NOMO-1 treated with DMSO at 0.1 percent for 48 hours (cell line): ENCODE data around the gene RANBP1.
A peak's percentile ranks its signal among the peaks of the same experiment; 100 is the strongest.
"Not testable (repeated sequence)": the region's sequence is repeated elsewhere in the genome, so short reads cannot be mapped to it uniquely, and the experiment has no call there.

Experiments
- DNase-seq: peaks from one replicate; lab custom pipeline; 2025; ENCODE audit not compliant: unreplicated experiment; lab: John Stamatoyannopoulos, UW

Gene RANBP1

DNA sequence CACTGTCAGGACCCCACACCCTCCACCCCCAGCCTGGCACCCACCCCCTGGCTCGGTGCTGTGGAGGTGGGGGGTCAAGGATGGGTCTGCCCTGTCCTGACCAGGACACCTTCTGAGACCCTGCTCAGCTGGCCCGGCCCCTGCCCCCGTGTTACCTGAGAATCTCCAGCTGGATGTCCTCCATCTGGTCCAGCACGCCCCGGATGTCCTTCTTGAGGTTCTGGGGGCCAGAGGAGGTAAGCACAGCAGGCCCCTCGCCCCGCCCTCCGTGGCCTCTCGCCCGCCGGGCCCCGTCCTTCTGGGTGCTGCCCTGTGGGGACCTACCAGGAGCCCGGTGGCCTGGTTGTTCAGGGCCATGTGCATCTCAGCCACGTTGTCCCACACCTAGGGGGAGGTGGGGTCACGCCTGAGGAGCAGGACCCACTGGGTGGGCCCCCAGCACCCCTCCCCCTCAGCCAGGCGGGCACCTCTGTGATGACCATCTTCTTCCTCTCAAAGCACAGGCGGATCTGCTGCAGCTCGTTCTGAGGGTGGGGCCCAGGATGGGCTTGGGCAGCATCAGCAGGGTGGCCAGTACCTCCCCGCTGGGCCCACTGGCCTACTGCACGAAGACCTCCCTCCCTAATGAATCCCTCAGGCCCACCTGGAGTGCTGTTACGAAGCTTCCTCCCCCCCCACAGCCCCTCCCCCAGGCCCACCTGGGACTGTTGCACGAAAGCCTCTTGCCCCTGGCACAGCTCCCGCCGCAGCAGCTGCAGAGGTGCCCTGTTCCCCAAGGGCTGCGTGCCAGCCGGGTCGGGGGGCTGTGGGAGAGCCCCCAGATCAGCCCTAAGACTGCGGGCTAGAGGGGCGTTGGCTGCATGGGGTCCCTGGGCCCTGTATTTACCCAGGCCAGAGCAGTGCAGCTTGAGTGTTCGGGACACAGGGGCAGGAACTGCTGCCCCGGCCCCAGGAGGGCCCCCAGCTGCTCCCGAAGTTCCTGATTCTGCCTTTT, 33.6 kb downstream of the RANBP1 start:
- DNase-seq = no peak

- no peak for DNase-seq
Measured at GRCh38 chr22:20150381-20151275, 34.7 kb downstream of the RANBP1 start, which contains the start of gene CCDC188. Gene CCDC188 (minus strand): TSS chr22:20151055. CDS start chr22:20150986, 69 bp downstream.

GRCh38 chr22:20151276-20151588, 35.3 kb downstream of the RANBP1 start:
- no peak for DNase-seq

DNA sequence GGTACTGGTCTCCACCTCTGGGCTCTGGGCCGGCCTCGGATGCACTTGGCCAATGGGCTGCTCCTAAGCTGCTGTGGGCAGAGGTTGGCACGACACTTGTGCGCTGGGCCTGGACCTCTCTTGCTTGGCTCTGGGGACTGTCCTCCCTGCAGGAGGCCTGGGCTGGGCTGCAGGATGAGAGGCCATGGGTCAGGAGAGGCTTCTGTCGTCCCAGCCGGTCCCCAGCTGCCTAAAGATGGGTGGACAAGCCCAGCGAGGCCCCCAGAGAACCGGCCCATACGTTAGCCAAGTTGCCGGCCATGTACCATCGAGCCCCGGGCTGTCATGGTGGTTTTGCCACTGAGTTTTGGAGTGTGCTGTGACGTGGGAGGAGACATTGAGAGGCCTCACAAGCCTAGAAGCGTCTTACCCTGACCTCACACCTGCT, 36.6 kb downstream of the RANBP1 start:
- DNase-seq = no peak

DNA sequence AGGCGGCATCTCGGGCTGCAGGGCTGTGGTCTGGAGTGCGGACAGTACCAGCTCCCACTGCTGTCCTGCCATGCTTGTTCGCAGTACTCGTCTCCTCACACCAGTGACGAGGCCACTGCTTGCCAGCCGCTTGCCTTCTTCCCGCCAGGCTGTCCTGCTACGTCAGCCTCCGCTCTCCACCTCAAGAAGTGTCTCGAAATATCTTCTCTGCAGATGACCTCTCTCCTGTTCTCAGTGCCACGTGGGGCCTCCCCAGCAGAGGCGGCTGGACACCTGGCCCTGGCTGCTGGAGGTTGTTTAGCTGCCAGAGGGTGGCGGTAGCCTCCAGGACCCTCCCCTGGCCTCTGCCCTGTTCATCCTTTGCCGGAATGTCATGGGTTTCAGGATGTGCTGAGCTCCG, 38.0 kb downstream of the RANBP1 start:
- no peak for DNase-seq

DNA sequence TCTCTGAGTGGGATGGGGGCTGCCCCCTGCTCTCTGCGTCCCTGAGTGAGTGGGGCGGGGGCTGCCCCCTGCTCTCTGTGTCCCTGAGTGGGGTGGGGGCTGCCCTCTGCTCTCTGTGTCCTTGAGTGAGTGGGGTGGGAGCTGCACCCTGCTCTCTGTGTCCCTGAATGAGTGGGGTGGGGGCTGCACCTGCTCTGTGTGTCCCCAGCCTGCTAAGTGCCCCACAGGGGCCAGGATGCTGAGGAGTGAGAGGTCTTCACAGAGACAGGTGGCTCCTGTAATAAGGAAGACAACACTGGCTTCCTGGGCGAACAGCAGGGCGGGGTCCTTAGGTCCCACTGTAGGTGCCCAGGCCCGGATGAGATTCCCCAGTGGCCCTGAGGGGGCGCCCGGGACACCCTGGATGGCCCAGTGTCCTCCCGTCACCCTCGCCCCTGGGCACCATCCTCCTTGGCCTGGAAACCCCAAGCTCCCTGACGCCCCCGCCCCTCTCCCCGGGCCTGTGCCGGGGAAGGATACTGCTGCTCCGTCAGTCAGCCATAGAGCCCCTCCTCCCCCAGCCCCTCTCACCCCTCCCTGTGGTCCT, 38.8 kb downstream of the RANBP1 start:
- no peak for DNase-seq

DNA sequence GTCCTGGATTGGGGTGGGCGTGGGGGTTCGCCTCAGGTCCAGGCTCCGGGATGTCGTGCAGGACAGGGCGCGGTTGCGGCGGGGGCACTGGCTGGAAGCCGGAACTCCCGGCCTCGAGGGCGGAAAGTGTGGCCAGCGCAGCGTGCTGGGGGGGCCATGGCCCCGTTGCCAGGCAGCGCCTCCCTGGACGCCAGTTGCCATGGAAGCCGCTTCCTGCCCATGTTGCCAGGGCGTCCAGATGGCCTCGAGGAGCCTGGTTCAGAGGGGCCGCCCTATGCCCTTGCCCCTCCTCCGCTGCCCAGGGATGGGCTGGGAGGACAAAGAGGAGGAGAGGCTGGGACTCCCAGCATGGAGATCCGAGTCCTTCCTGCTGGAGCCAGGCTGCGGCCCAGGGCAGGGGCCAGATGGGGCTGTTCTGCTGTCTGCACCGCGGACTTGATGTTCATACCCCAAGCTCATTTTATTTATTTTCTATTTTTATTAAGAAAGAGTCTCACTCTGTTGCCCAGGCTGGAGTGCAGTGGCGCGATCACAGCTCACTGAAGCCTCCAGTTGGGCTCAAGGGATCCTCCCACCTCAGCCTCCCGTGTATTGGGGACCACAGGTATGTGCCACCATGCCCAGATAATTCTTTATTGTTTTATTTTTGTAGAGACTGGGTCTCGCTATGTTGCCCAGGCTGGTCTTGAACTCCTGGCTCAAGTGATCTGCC, 39.6 kb downstream of the RANBP1 start:
- peak; percentile 12 for DNase-seq

DNA sequence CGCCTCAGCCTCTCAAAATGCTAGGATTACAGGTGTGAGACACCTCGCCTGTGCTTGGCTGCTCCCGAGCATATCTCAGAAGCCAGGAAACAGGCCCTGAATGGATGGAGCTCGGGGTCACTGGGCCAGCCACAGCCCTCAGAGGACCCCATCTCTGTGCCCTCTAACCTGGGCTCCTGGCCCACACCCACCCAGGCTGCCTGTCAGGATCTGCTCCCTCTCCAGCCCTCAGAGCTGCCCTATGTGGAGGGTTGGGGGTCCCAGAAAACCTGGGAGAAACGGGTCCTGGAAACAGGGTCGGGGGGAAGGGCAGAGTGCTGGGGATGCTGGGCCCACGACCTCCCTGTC, 40.1 kb downstream of the RANBP1 start:
- DNase-seq = no peak

DNA sequence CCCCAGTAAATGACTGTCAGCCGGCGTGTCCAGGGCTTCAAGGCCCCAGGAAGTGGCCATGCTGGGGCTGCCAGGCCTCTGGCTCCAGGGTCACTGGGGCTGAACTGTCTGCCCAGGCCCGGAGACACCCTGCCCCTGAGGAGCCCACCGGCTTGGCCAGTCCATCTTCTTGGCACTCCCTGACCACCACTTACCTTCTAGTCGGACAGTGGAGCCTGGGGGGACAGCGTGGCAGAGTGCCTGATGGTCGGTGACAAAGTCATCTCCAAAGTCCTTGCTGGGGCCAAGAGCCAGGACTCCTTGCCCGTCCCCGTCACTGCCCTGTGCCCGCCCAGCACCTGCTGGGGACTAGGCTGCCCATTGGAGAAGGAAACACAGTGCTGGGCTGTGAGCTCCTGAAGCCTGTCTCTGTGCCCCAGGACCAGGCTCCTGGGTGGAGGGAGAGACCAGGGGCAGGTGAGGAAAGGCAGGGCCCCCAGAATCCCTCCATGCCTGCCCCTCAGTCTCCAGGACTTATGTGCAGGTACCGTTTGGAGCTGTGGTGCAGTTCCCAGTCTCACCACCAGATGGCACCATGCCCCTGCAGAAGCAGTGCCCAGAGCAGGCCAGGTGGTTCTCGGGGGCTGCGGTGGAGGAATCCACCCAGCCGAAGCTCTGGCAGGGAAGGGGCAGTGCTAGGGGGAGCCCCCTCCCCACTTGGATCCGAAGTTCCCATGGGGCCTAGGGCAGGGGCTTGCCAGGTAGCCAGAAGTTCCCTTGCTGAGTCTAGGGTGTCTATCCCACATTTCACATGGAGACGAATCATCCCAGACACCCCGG, 40.9 kb downstream of the RANBP1 start:
- DNase-seq = peak; percentile 52

- DNase-seq = no peak
Measured at GRCh38 chr22:20157430-20158183, 41.7 kb downstream of the RANBP1 start.

DNA sequence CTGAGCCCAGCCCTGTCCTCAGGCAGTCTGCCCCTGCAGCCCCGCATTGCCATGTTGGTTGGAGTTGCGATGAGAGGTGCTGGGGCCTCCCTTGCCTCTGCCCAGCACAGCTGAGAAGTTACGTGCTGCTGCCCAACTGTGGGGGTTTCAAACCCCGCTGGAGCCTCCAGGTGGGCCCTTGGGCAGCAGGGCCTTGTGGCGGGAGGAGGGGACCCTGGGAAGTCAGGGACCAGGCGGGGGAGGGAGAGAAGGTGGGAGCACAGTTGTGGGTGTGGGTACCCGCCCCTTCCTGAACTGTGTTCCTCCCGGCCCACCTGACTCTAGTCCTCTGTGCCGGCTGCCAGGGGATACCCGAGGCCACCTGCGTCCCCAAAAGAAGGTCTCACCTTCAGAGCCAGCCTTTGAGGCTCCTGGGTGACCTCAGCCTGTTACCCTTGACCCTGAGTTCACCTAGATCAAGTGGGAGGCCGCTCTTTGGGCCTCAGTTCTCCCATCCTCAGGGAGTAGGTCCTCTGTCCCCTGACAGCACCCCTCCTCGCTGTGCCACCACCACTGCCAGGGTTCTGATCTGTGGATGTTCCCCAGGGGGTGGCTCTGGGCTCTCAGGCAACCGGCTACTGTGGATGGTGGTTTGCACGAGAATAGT, 42.6 kb downstream of the RANBP1 start:
- no peak for DNase-seq

DNA sequence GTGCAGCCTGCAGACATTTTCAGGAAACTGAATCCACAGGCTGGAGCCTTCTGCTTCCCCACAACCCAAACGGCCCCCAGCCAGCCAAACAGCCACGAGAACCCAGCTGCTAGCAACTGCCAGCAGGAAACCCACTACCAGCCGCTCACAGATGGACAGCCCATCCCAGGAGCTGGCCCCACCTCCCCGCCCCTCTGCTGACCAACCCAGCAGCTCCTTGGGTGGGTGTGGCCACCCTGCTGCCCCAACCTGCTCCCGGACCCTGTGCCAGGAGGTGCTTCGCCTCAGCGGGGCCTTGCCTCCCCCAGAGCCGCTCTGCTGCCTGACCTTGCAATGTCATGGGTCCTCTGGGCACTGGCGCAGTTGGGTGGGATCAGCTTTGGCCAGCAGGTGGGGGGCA, 43.2 kb downstream of the RANBP1 start:
- no peak for DNase-seq

DNA sequence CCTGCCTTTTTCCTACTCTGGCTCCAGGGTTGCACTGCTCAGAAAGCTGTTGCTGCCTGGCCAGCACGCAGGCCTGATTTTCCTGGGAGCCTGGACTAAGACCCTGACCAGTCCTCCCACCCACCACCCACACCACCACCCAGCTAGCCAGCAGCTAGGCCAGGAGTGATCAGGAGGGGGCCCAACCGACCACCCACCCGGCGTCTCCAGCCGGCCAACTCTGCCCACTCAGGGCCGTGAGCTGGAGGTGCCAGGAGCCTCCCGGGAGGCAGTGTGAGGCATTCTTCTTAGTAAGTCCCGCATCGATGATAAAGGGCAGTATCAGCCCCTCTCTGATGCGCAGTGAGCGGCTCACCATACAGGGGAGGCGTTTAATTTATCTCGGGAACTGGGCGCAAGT, 43.6 kb downstream of the RANBP1 start:
- not testable (repeated sequence) for DNase-seq

DNA sequence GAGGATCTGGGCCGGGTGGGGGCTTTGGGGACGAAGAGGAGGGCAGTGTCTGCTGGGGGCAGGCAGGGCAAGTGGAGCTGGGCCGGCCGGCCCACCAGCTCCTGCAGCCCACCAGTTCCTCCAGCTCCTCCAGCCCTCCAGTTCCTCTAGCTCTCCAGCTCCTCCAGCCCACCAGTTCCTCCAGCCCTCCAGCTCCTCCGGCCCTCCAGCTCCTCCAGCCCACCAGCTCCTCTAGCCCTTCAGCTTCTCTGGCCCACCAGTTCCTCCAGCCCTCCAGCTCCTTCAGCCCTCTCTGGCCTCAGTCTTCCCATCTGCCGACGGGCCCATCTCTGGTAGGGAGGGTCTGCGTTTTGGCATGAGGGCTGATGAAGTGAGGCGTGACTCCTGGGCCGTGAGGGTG, 44.1 kb downstream of the RANBP1 start:
- DNase-seq = no peak

- no peak for DNase-seq
Measured at GRCh38 chr22:20164863-20165262, 49.0 kb downstream of the RANBP1 start.

DNA sequence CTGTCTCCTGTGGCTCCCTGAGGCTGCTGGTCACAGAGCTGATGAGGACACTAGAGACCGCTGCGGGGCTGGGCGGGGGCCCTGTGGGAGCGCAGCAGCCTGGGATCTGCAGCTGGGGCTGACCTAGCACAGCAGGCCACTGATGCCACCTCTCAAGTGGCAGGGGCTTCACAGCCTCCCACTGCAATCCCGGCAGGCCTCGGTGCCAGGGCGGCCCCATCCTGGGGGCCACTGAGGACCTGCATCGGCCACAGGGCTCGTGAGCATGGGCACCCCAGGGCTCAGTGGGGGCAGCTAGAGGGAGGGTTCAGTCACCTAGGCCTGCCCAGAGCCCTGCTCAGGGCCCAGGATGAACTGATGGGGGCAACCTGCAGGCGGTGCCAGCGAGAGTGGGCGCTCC, 49.5 kb downstream of the RANBP1 start:
- DNase-seq = no peak

DNA sequence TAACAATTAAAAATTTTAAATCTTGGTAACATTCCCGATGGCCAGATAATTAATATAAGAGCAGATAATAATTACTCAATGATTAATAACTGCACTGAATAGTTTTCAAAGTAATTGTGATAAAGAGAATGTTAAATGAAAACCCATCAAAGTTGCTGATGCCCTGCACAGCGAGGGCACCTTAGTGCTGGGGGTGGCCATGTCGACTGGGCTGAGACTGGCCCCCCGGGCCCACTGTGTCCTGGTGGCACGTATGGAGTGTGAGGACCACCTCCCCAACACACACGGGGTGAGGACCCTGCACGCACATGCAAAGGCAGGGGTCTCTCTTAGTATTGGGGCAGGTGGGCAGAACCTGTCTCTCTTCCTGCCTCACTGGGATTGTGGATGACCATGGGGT, 50.0 kb downstream of the RANBP1 start:
- DNase-seq = no peak

GRCh38 chr22:20166703-20167102, 50.8 kb downstream of the RANBP1 start:
- no peak for DNase-seq
